ENCODE results near the gene ADSS1. TPM values are rescaled to one million over a fixed set of nuclear protein-coding genes. Genes with fewer than 3 reads are reported as not detected.

ADSS1 gene
- total RNA-seq, 1 experiment from 2014 or later, result 10.0 TPM

GRCh38 chr14:104691546-104692260, 32.3 kb upstream of the ADSS1 start (continued):
- no peak for TF ChIP-seq ZNF532 (CRISPR knock-in tag; IDR thresholded peaks at IDR 0.05; ENCODE audit: borderline replicate concordance)
- TF ChIP-seq NR3C1 (CRISPR knock-in tag; conservative IDR thresholded peaks at IDR 0.05; ENCODE audit: low read depth), result no peak
- TF ChIP-seq AFF4 (CRISPR knock-in tag; IDR thresholded peaks at IDR 0.05; ENCODE audit: borderline replicate concordance), result no peak
- no peak for TF ChIP-seq ARID4B (CRISPR knock-in tag; IDR thresholded peaks at IDR 0.05; ENCODE audit: borderline replicate concordance)

GRCh38 chr14:104692261-104692938, 31.6 kb upstream of the ADSS1 start:
- ChIA-PET POLR2A (no interaction called here), CTCF (interaction anchor here (1.0 to 1.8 kb wide), 3 partner anchors 9 to 27 kb away, joined by 3 to 4 read pairs (median 4); no protein-coding TSS in a partner anchor)
- no peak overlapping the region for H3K27ac Mint-ChIP-seq
- TF ChIP-seq SOX15 (CRISPR knock-in tag; IDR thresholded peaks at IDR 0.05) (no peak), ATF6 (CRISPR knock-in tag; IDR thresholded peaks at IDR 0.05) (no peak), GRHL2 (CRISPR knock-in tag; IDR thresholded peaks at IDR 0.05; ENCODE audit: insufficient replicate concordance, severe bottlenecking) (no peak), IRF2 (CRISPR knock-in tag; IDR thresholded peaks at IDR 0.05; ENCODE audit: borderline replicate concordance, low read depth) (no peak), SP1 (CRISPR knock-in tag; conservative IDR thresholded peaks at IDR 0.05) (no peak), ZNF317 (CRISPR knock-in tag; IDR thresholded peaks at IDR 0.05; ENCODE audit: borderline replicate concordance, low read depth) (no peak), KAT7 (CRISPR knock-in tag; IDR thresholded peaks at IDR 0.05; ENCODE audit: borderline replicate concordance) (no peak), ZNF416 (CRISPR knock-in tag; IDR thresholded peaks at IDR 0.05) (no peak), ATF2 (CRISPR knock-in tag; IDR thresholded peaks at IDR 0.05; ENCODE audit: borderline replicate concordance, low read depth) (no peak), CDX4 (CRISPR knock-in tag; IDR thresholded peaks at IDR 0.05; ENCODE audit: borderline replicate concordance) (no peak), GABPB1 (CRISPR knock-in tag; IDR thresholded peaks at IDR 0.05) (no peak), CREM (CRISPR knock-in tag; IDR thresholded peaks at IDR 0.05) (no peak), ETV6 (CRISPR knock-in tag; IDR thresholded peaks at IDR 0.05) (no peak)

More at GRCh38 chr14:104692261-104692938, 31.6 kb upstream of the ADSS1 start:
- Mint-ChIP-seq H3K27me3 (ENCODE audit: low read depth) (no peaks in the 10 kb centered on the region; the same call in 1 of the 2 replicates), H3K4me1 (peaks cover 41% of the 10 kb centered on the region), H3K4me3 (no peak overlapping the region), H3K36me3 (peaks cover 5% of the 10 kb centered on the region; the same call in 1 of the 2 replicates), H3K9me3 (no peaks in the 10 kb centered on the region)
- ATAC-seq, result no peak
- DNase-seq (ENCODE audit: low spot score), result no peak
